ENCODE results near the gene PRSS21. TPM values are rescaled to one million over a fixed set of nuclear protein-coding genes. Genes with fewer than 3 reads are reported as not detected.

The PRSS21 gene
- total and polyA plus RNA-seq, 4 donors, result 0.18 to 1.0 (median 0.26) TPM; not detected in 1

DNA sequence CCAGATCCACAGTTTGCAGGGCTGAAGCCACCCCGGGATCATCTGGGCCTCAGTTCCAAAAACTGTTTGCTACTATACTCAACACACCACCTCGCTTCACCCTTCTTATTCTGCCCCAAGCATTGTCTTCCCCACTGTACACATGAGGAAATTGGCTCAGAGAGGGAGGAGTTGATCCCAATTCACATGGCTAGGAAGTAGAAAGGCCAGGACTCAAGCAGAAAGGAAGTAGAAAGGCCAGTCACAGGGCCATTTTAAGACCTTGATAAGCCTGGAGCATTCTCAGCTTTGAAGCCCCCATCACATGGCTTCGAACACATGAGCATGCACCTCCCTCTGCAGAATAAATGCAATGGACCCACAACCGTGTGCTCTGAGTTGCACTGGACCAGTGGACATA is 48.6 kb downstream of the PRSS21 start:
- Histone ChIP-seq H3K27ac (ENCODE audit: low read depth in 1 of 2, low read length in 2 of 2) (no peak overlapping the region), H3K36me3 (ENCODE audit: control insufficient read depth in 4 of 4, insufficient read depth in 3 of 4, low read depth in 1 of 4, low read length in 3 of 4) (no peaks in the 10 kb centered on the region), H3K9ac (ENCODE audit: low read depth in 1 of 2, low read length in 2 of 2) (no peak overlapping the region), H3K27me3 (ENCODE audit: control insufficient read depth in 4 of 4, insufficient read depth in 4 of 4, low read length in 3 of 4) (no peaks in the 10 kb centered on the region), H3K4me1 (ENCODE audit: control insufficient read depth in 4 of 4, insufficient read depth in 4 of 4, low read length in 3 of 4) (peaks cover 3 to 5% (median 5%) of the 10 kb centered on the region in 4 donors), H3K9me3 (ENCODE audit: control insufficient read depth in 4 of 4, low read length in 3 of 4) (peaks cover 0 to 4% (median 0%) of the 10 kb centered on the region in 4 donors), H3K4me3 (ENCODE audit: low read depth in 1 of 3, low read length in 3 of 3) (no peak overlapping the region)
- DNase-seq (ENCODE audit: low spot score), result no peak
- TF ChIP-seq JUND (IDR thresholded peaks at IDR 0.05) (no peak), FOXA1 (IDR thresholded peaks at IDR 0.05) (no peak), RXRA (IDR thresholded peaks at IDR 0.05) (no peak), EGR1 (IDR thresholded peaks at IDR 0.05; ENCODE audit: low read depth in 2 of 2) (no peak), TAF1 (conservative IDR thresholded peaks at IDR 0.05) (no peak), HNF4G (IDR thresholded peaks at IDR 0.05) (no peak), ATF3 (IDR thresholded peaks at IDR 0.05) (no peak), MAX (IDR thresholded peaks at IDR 0.05) (no peak), GABPA (IDR thresholded peaks at IDR 0.05 in 1 of 2, conservative IDR thresholded peaks at IDR 0.05 in 1 of 2) (no peak), RAD21 (IDR thresholded peaks at IDR 0.05) (no peak)
- 68% methylated on average over 4 of the region's 4 CpGs for WGBS

- no peaks in the 10 kb centered on the region for H3K36me3 ChIP-seq (ENCODE audit: control insufficient read depth in 4 of 4, insufficient read depth in 3 of 4, low read depth in 1 of 4, low read length in 3 of 4)
- H3K4me3 ChIP-seq (ENCODE audit: low read depth in 1 of 3, low read length in 3 of 3), result no peak overlapping the region
- peaks cover 3 to 5% (median 5%) of the 10 kb centered on the region in 4 donors for H3K4me1 ChIP-seq (ENCODE audit: control insufficient read depth in 4 of 4, insufficient read depth in 4 of 4, low read length in 3 of 4)
- H3K27ac ChIP-seq (ENCODE audit: low read depth in 1 of 2, low read length in 2 of 2), result no peak overlapping the region
- no peak overlapping the region for H3K9ac ChIP-seq (ENCODE audit: low read depth in 1 of 2, low read length in 2 of 2)
- H3K9me3 ChIP-seq (ENCODE audit: control insufficient read depth in 4 of 4, low read length in 3 of 4), result no peaks in the 10 kb centered on the region
- DNase-seq (ENCODE audit: low spot score), result no peak
- WGBS, result 63% methylated on average over 4 of the region's 4 CpGs
- H3K27me3 ChIP-seq (ENCODE audit: control insufficient read depth in 4 of 4, insufficient read depth in 4 of 4, low read length in 3 of 4), result no peaks in the 10 kb centered on the region
- TF ChIP-seq JUND (IDR thresholded peaks at IDR 0.05), result no peak
- TF ChIP-seq, protein P1, sequence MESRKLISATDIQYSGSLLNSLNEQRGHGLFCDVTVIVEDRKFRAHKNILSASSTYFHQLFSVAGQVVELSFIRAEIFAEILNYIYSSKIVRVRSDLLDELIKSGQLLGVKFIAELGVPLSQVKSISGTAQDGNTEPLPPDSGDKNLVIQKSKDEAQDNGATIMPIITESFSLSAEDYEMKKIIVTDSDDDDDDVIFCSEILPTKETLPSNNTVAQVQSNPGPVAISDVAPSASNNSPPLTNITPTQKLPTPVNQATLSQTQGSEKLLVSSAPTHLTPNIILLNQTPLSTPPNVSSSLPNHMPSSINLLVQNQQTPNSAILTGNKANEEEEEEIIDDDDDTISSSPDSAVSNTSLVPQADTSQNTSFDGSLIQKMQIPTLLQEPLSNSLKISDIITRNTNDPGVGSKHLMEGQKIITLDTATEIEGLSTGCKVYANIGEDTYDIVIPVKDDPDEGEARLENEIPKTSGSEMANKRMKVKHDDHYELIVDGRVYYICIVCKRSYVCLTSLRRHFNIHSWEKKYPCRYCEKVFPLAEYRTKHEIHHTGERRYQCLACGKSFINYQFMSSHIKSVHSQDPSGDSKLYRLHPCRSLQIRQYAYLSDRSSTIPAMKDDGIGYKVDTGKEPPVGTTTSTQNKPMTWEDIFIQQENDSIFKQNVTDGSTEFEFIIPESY (IDR thresholded peaks at IDR 0.05), result no peak
- TF ChIP-seq EGR1 (IDR thresholded peaks at IDR 0.05; ENCODE audit: low read depth in 2 of 2), result no peak
- no peak for TF ChIP-seq FOXA2 (IDR thresholded peaks at IDR 0.05)
- TF ChIP-seq HNF4G (IDR thresholded peaks at IDR 0.05), result no peak
- TF ChIP-seq CTCF (IDR thresholded peaks at IDR 0.05; ENCODE audit: low read depth, low read length, missing input control), result no peak
Measured at GRCh38 chr16:2866431-2866830, 49.4 kb downstream of the PRSS21 start.

GRCh38 chr16:2867661-2867986 is 50.6 kb downstream of the PRSS21 start:
- no peaks in the 10 kb centered on the region for H3K27me3 ChIP-seq (ENCODE audit: control insufficient read depth in 4 of 4, insufficient read depth in 4 of 4, low read length in 3 of 4)
- WGBS, result 29% methylated on average over 8 of the region's 8 CpGs
- peak overlapping the region; percentile 57 to 87 (median 83) for H3K4me3 ChIP-seq (ENCODE audit: low read depth in 1 of 3, low read length in 3 of 3)
- no peaks in the 10 kb centered on the region for H3K9me3 ChIP-seq (ENCODE audit: control insufficient read depth in 4 of 4, low read length in 3 of 4)
- H3K36me3 ChIP-seq (ENCODE audit: control insufficient read depth in 4 of 4, insufficient read depth in 3 of 4, low read depth in 1 of 4, low read length in 3 of 4), result no peaks in the 10 kb centered on the region
- DNase-seq (ENCODE audit: low spot score), result no peak
- peak overlapping the region in 1 of 2 donors; percentile 74 for H3K9ac ChIP-seq (ENCODE audit: low read depth in 1 of 2, low read length in 2 of 2)
- peak overlapping the region; percentile 85 to 93 for H3K27ac ChIP-seq (ENCODE audit: low read depth in 1 of 2, low read length in 2 of 2)
- peaks cover 3 to 5% (median 5%) of the 10 kb centered on the region in 4 donors for H3K4me1 ChIP-seq (ENCODE audit: control insufficient read depth in 4 of 4, insufficient read depth in 4 of 4, low read length in 3 of 4)
- TF ChIP-seq HNF4G (IDR thresholded peaks at IDR 0.05), result no peak
- TF ChIP-seq, protein P2, sequence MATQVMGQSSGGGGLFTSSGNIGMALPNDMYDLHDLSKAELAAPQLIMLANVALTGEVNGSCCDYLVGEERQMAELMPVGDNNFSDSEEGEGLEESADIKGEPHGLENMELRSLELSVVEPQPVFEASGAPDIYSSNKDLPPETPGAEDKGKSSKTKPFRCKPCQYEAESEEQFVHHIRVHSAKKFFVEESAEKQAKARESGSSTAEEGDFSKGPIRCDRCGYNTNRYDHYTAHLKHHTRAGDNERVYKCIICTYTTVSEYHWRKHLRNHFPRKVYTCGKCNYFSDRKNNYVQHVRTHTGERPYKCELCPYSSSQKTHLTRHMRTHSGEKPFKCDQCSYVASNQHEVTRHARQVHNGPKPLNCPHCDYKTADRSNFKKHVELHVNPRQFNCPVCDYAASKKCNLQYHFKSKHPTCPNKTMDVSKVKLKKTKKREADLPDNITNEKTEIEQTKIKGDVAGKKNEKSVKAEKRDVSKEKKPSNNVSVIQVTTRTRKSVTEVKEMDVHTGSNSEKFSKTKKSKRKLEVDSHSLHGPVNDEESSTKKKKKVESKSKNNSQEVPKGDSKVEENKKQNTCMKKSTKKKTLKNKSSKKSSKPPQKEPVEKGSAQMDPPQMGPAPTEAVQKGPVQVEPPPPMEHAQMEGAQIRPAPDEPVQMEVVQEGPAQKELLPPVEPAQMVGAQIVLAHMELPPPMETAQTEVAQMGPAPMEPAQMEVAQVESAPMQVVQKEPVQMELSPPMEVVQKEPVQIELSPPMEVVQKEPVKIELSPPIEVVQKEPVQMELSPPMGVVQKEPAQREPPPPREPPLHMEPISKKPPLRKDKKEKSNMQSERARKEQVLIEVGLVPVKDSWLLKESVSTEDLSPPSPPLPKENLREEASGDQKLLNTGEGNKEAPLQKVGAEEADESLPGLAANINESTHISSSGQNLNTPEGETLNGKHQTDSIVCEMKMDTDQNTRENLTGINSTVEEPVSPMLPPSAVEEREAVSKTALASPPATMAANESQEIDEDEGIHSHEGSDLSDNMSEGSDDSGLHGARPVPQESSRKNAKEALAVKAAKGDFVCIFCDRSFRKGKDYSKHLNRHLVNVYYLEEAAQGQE (IDR thresholded peaks at IDR 0.05), result no peak
- no peak for TF ChIP-seq FOXA1 (IDR thresholded peaks at IDR 0.05)
- no peak for TF ChIP-seq EGR1 (IDR thresholded peaks at IDR 0.05; ENCODE audit: low read depth in 2 of 2)
- no peak for TF ChIP-seq ATF3 (IDR thresholded peaks at IDR 0.05)
- TF ChIP-seq CTCF (IDR thresholded peaks at IDR 0.05; ENCODE audit: low read depth, low read length, missing input control), result no peak
- TF ChIP-seq MAX (IDR thresholded peaks at IDR 0.05), result no peak
- no peak for TF ChIP-seq TAF1 (conservative IDR thresholded peaks at IDR 0.05)
- no peak for TF ChIP-seq RAD21 (IDR thresholded peaks at IDR 0.05)
- TF ChIP-seq NR2F2 (IDR thresholded peaks at IDR 0.05), result no peak
- no peak for TF ChIP-seq RXRA (IDR thresholded peaks at IDR 0.05)
- no peak for TF ChIP-seq FOXA2 (IDR thresholded peaks at IDR 0.05)
- no peak for TF ChIP-seq GABPA (IDR thresholded peaks at IDR 0.05 in 1 of 2, conservative IDR thresholded peaks at IDR 0.05 in 1 of 2)
- no peak for TF ChIP-seq JUND (IDR thresholded peaks at IDR 0.05)

Data from liver (tissue), 9 donors.